Endothelial cell of umbilical vein (primary cell): ENCODE data around the gene EHD3. TPM values are rescaled to one million over a fixed set of nuclear protein-coding genes. Genes with fewer than 3 reads are reported as not detected.

ENCODE experiments used
- BruUV-seq: library from RNA; stranded (reverse); fragments of 400-500 nt; replicated peaks from 2 replicates; lab custom pipeline; 2021; lab: Mats Ljungman, UMichigan
- CTCF ChIA-PET: fragments of 300-600, 350-600 bp; sonication (Branson Sonifier 250); formaldehyde crosslinking; loops from one replicate; lab custom pipeline; 2021; ENCODE audit warnings: antibody characterized with exemption, inconsistent platforms; lab: Charles Lee
- POLR2A ChIA-PET: fragments of 300-600, 350-600 bp; sonication (Branson Sonifier 250); formaldehyde crosslinking; loops from one replicate; lab custom pipeline; 2021; ENCODE audit warnings: antibody characterized with exemption, inconsistent platforms; lab: Charles Lee
- DNase-seq: peaks from one replicate; pipeline ENCODE4 v3.0.0-alpha.2; 2011; ENCODE audit warnings: low read depth, low spot score
- FAIRE-seq: peaks from 2 replicates; lab custom pipeline; 2011; peaks lifted over from hg19 to GRCh38; lab: Jason Lieb, UNC
- H2AFZ ChIP-seq: 2 replicates; pipeline ENCODE4 v1.6.0; 2012; ENCODE audit warnings: low read depth, low read length, control low read depth, inconsistent platforms
- H3K27ac ChIP-seq: 2 replicates; pipeline ENCODE4 v1.5.1; 2011; ENCODE audit warnings: low read depth, mild to moderate bottlenecking, control low read depth, low read length, moderate library complexity; ENCODE audit not compliant: insufficient read depth
- H3K27me3 ChIP-seq, 2 experiments: 2 replicates each; pipeline versions ENCODE4 v1.6.0 to v1.6.1; 2011; ENCODE audit warnings: low read length in 2 of 2, mixed read lengths in 1 of 2; ENCODE audit not compliant: control insufficient read depth in 2 of 2, insufficient read depth in 2 of 2
- H3K36me3 ChIP-seq, 2 experiments: 2 replicates in 1 of 2; 3 replicates in 1 of 2; pipeline ENCODE4 v1.5.1; 2011; ENCODE audit warnings: low read length in 2 of 2, mild to moderate bottlenecking in 1 of 2, moderate library complexity in 1 of 2; ENCODE audit not compliant: control insufficient read depth in 2 of 2, insufficient read depth in 2 of 2; ENCODE audit errors: extremely low read depth in 1 of 2
- H3K4me1 ChIP-seq: 3 replicates; pipeline ENCODE4 v1.5.1; 2011; ENCODE audit warnings: mild to moderate bottlenecking, low read length; ENCODE audit not compliant: control insufficient read depth, insufficient read depth; ENCODE audit errors: extremely low read depth
- H3K4me2 ChIP-seq: 2 replicates; pipeline ENCODE4 v1.6.1; 2011; ENCODE audit warnings: low read length, control low read depth, mixed read lengths; ENCODE audit not compliant: insufficient read depth
- H3K4me3 ChIP-seq, 3 experiments: fragments of 200-600 bp in 1 of 3; sonication (generic), shearing (Covaris generic) in 1 of 3; replicated peaks in 1 of 3; 2 replicates each; pipeline ENCODE4 v1.5.1; 2011 to 2016; ENCODE audit warnings: control low read depth in 3 of 3, low read length in 3 of 3, mild to moderate bottlenecking in 2 of 3, inconsistent platforms in 1 of 3, low read depth in 1 of 3, moderate library complexity in 1 of 3; ENCODE audit not compliant: insufficient read depth in 1 of 3
- H3K79me2 ChIP-seq: 2 replicates; pipeline ENCODE4 v1.6.0; 2012; ENCODE audit warnings: low read length, inconsistent platforms; ENCODE audit not compliant: control insufficient read depth, insufficient read depth
- H3K9ac ChIP-seq: replicated peaks from 2 replicates; pipeline ENCODE3; 2011; ENCODE audit warnings: low read length, control low read depth; ENCODE audit not compliant: insufficient read depth; ENCODE audit errors: extremely low read depth
- H3K9me1 ChIP-seq: replicated peaks from 3 replicates; pipeline ENCODE4 v1.6.0; 2011; ENCODE audit warnings: mild to moderate bottlenecking, low read length; ENCODE audit not compliant: control insufficient read depth, insufficient read depth; ENCODE audit errors: extremely low read depth
- H3K9me3 ChIP-seq: replicated peaks from 2 replicates; pipeline ENCODE4 v1.5.1; 2012; ENCODE audit warnings: low read length, inconsistent platforms; ENCODE audit not compliant: control insufficient read depth, insufficient read depth
- H4K20me1 ChIP-seq: replicated peaks from 2 replicates; pipeline ENCODE3; 2011; ENCODE audit warnings: mild to moderate bottlenecking, low read length; ENCODE audit not compliant: control insufficient read depth, insufficient read depth; ENCODE audit errors: extremely low read depth
- CTCF ChIP-seq, 2 donors: IDR thresholded peaks; 1 replicate in 1 of 2; 2 replicates in 1 of 2; pipeline ENCODE4 v1.5.1; 2011; ENCODE audit warnings: low read length in 2 of 2, mild to moderate bottlenecking in 2 of 2, moderate library complexity in 2 of 2, control low read depth in 1 of 2, inconsistent platforms in 1 of 2, low read depth in 1 of 2; ENCODE audit not compliant: insufficient read depth in 1 of 2; ENCODE audit errors: extremely low read depth in 1 of 2
- EZH2 ChIP-seq: IDR thresholded peaks from 2 replicates; pipeline ENCODE4 v1.6.1; 2012; ENCODE audit warnings: borderline replicate concordance, low read depth, mild to moderate bottlenecking, moderate library complexity, low read length, inconsistent platforms; ENCODE audit not compliant: severe bottlenecking
- FOS ChIP-seq: IDR thresholded peaks from 2 replicates; pipeline ENCODE4 v1.6.1; 2011; ENCODE audit warnings: mild to moderate bottlenecking, low read length, moderate library complexity, borderline replicate concordance; ENCODE audit not compliant: insufficient read depth
- GATA2 ChIP-seq: IDR thresholded peaks from 2 replicates; pipeline ENCODE4 v1.7.0; 2011; ENCODE audit warnings: low read depth, mild to moderate bottlenecking, moderate library complexity, mixed read lengths, low read length; ENCODE audit not compliant: insufficient read length, insufficient read depth
- JUN ChIP-seq: IDR thresholded peaks from 2 replicates; pipeline ENCODE4 v1.6.1; 2011; ENCODE audit warnings: borderline replicate concordance, low read depth; ENCODE audit not compliant: insufficient read length, insufficient read depth
- MAX ChIP-seq: IDR thresholded peaks from 2 replicates; pipeline ENCODE4 v1.6.1; 2011; ENCODE audit not compliant: insufficient read depth, insufficient read length
- MYC ChIP-seq: IDR thresholded peaks from one replicate; pipeline ENCODE4 v1.6.1; 2011; ENCODE audit warnings: mild to moderate bottlenecking, low read depth, low read length
- POLR2A ChIP-seq: IDR thresholded peaks from 2 replicates; pipeline ENCODE4 v1.6.1; 2012; ENCODE audit warnings: low read depth, mild to moderate bottlenecking, control low read depth, low read length
- POLR2AphosphoS5 ChIP-seq: IDR thresholded peaks from 2 replicates; pipeline ENCODE4 v1.6.1; 2012; ENCODE audit warnings: low read depth, mild to moderate bottlenecking, control low read depth, low read length, moderate library complexity; ENCODE audit not compliant: insufficient read depth
- dilution Hi-C: fragments of 300-500 bp; cut with MboI; formaldehyde crosslinking; loops from one replicate; pipeline ENCODE4 v1.15.0; 2019; ENCODE audit warnings: low sequenced_read_pairs; ENCODE audit not compliant: extremely low pct_ligation_motif_present
- intact Hi-C: fragments of 100-400 bp; cut with micrococcal nuclease; formaldehyde crosslinking; loops from one replicate; pipeline ENCODE4 v1.10.0; 2022
- polyA plus RNA-seq, 4 experiments: library from polyadenylated mRNA; depleted of rRNA in 3 of 4; stranded (reverse) in 3 of 4; unstranded in 1 of 4; fragments of >200 nt; gene quantifications; 2 replicates each; pipeline versions ENCODE4 v1.2.1 to v1.2.3, GENCODE V29; 2011 to 2012; ENCODE audit warnings: missing spikeins in 1 of 4
- small RNA-seq: library from RNA; depleted of rRNA; stranded (forward); fragments of <200 nt; gene quantifications from one replicate; pipeline ENCODE3, GENCODE V24; 2012; ENCODE audit warnings: low replicate concordance, low read depth; ENCODE audit not compliant: insufficient read depth, insufficient read length
- total RNA-seq: library from RNA; stranded (reverse); gene quantifications from 2 replicates; pipeline ENCODE4 v1.2.3, GENCODE V29; 2021

EHD3 gene
- total and polyA plus RNA-seq, 2 donors (not counting 3 experiments of a cell fraction or from before 2014, with no cell fraction given), result 6.5 to 12.1 TPM

GRCh38 chr2:31318361-31319336, 84.7 kb downstream of the EHD3 start:
- ChIA-PET POLR2A (no interaction called here), CTCF (interaction anchor here (1.1 kb wide), 1 partner anchor 607 kb away, joined by 3 read pairs; no protein-coding TSS in a partner anchor)
- BruUV-seq, result no TSS peak
- Histone ChIP-seq H3K79me2 (no peaks in the 10 kb centered on the region), H4K20me1 (no peaks in the 10 kb centered on the region), H3K9me3 (no peaks in the 10 kb centered on the region), H3K27ac (no peak overlapping the region), H3K4me1 (no peaks in the 10 kb centered on the region), H3K4me2 (no peak overlapping the region), H3K4me3 (no peak overlapping the region), H3K27me3 (peaks cover 0 to 3% of the 10 kb centered on the region in 2 experiments), H3K9me1 (no peaks in the 10 kb centered on the region), H2AFZ (no peak overlapping the region), H3K9ac (no peak overlapping the region), H3K36me3 (no peaks in the 10 kb centered on the region)
- no peak for FAIRE-seq
- intact Hi-C loops (no loop called here), dilution Hi-C loops (no loop called here)
- TF ChIP-seq JUN, result no peak
- no peak for TF ChIP-seq POLR2A
- no peak for TF ChIP-seq MAX
- TF ChIP-seq EZH2, result no peak
- no peak for TF ChIP-seq FOS
- no peak for TF ChIP-seq POLR2AphosphoS5
- no peak for TF ChIP-seq GATA2
- no peak for TF ChIP-seq MYC
- TF ChIP-seq CTCF (IDR thresholded peaks at IDR 0.05; ENCODE audit: extremely low read depth in 1 of 2, insufficient read depth in 1 of 2, low read depth in 1 of 2, low read length in 2 of 2), result no peak
- DNase-seq, result no peak

Small RNA genes lying within 50 kb of the gene (small RNA-seq; reads per million reads assigned to genes)
- gene RNA5SP90, result not detected

Other genes starting within 250 kb of the EHD3 start
- 0.35 and 0.40 TPM in 2 replicates for gene GALNT14, start 95.7 kb upstream of the EHD3 start, total RNA-seq
- gene GALNT14, start 95.7 kb upstream of the EHD3 start, polyA plus RNA-seq, result 0.04 and 0.29 TPM in 2 replicates
- 0.15 and 0.23 TPM in 2 replicates for gene CAPN14, start 16.6 kb upstream of the EHD3 start, total RNA-seq
- 0.01 and 0.03 TPM in 2 replicates for gene CAPN14, start 16.6 kb upstream of the EHD3 start, polyA plus RNA-seq
- gene XDH, start 180.6 kb downstream of the EHD3 start, total RNA-seq, result not detected in 2 replicates
- gene XDH, start 180.6 kb downstream of the EHD3 start, polyA plus RNA-seq, result not detected in 2 replicates